Suprapubic skin (tissue), 4 donors: ENCODE results near the gene TRIM56.
"Not testable (repeated sequence)": the region's sequence is repeated elsewhere in the genome, so short reads cannot be mapped to it uniquely, and the experiment has no call there.

Experiments used
- EP300 ChIP-seq: sonication (generic); formaldehyde crosslinking; IDR thresholded peaks from one replicate; pipeline ENCODE4 v1.6.1; 2017; ENCODE audit warnings: antibody characterized with exemption
- POLR2A ChIP-seq, 2 donors: fragments of 450-650 bp; IDR thresholded peaks; one replicate each; pipeline ENCODE4 v1.6.1; 2017; ENCODE audit warnings: antibody characterized with exemption in 2 of 2, mild to moderate bottlenecking in 2 of 2, moderate library complexity in 2 of 2
- POLR2AphosphoS5 ChIP-seq, 3 donors: sonication (generic); formaldehyde crosslinking; IDR thresholded peaks; one replicate each; pipeline ENCODE4 v1.6.1; 2017; ENCODE audit warnings: antibody characterized with exemption in 3 of 3
- TF ChIP-seq, protein P1 (sequence below), 2 donors: fragments of 200-600 bp in 1 of 2; fragments of 450-650 bp in 1 of 2; sonication (generic) in 1 of 2; IDR thresholded peaks; one replicate each; pipeline ENCODE4 v1.5.1; 2016 to 2019; ENCODE audit warnings: antibody characterized with exemption in 2 of 2, mild to moderate bottlenecking in 1 of 2, moderate library complexity in 1 of 2

DNA sequence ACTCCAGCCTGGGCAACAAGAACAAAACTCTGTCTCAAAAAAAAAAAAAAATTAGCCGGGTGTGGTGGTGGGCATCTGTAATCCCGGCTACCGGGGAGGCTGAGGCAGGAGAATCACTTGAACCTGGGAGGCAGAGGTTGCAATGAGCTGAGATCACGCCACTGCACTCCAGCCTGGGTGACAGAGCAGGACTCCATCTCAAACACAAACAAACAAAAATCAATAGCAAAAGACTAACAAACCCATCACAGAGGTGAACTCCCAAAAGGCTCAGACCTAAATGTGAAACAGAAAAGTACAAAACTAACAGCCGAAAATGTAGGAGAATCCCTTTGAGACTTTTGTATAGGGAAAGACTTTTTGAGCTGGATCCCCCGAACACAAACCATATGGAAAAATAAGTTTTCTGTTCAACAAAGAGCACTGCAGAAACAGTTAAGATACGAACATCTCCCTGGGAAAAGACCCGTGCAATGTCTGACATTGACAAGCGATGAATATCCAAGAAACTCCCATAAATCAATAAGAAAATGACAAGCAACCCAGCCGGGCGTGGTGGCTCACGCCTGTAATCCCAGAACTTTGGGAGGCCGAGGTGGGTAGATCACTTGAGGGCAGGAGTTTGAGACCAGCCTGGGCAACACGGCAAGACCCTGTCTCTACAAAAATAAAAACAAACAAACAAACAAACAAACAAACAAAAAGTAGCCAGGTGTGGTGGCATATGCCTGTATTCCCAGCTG is 13.7 kb upstream of the TRIM56 start:
- TF ChIP-seq, protein P1, sequence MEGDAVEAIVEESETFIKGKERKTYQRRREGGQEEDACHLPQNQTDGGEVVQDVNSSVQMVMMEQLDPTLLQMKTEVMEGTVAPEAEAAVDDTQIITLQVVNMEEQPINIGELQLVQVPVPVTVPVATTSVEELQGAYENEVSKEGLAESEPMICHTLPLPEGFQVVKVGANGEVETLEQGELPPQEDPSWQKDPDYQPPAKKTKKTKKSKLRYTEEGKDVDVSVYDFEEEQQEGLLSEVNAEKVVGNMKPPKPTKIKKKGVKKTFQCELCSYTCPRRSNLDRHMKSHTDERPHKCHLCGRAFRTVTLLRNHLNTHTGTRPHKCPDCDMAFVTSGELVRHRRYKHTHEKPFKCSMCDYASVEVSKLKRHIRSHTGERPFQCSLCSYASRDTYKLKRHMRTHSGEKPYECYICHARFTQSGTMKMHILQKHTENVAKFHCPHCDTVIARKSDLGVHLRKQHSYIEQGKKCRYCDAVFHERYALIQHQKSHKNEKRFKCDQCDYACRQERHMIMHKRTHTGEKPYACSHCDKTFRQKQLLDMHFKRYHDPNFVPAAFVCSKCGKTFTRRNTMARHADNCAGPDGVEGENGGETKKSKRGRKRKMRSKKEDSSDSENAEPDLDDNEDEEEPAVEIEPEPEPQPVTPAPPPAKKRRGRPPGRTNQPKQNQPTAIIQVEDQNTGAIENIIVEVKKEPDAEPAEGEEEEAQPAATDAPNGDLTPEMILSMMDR (IDR thresholded peaks at IDR 0.05), result not testable (repeated sequence)
- not testable (repeated sequence) for TF ChIP-seq POLR2A (IDR thresholded peaks at IDR 0.05); EP300; POLR2AphosphoS5 (IDR thresholded peaks at IDR 0.05)
